ENCODE data around the gene GSAP. TPM values are rescaled to one million over a fixed set of nuclear protein-coding genes. Genes with fewer than 3 reads are reported as not detected.

The GSAP gene
- polyA plus RNA-seq, 1 of the 3 experiments (the other 2 are of a cell fraction): 5.9 TPM

- H3K27me3 ChIP-seq (ENCODE audit: insufficient read depth): no peaks in the 10 kb centered on the region
- no peaks in the 10 kb centered on the region for H3K9me3 ChIP-seq
- no peaks in the 10 kb centered on the region for H3K36me3 ChIP-seq (replicated peaks in 1 of 2; ENCODE audit: control insufficient read depth in 1 of 2, insufficient read depth in 2 of 2, low read length in 1 of 2)
- ChIA-PET POLR2A (interaction anchor here (1.0 kb wide), 1 partner anchor 10 kb away, joined by 3 read pairs; no protein-coding TSS in a partner anchor), CTCF (interaction anchor here (1.1 to 1.3 kb wide), 4 partner anchors 9 to 75 kb away, joined by 3 to 4 read pairs (median 4); no protein-coding TSS in a partner anchor)
- H2AFZ ChIP-seq (ENCODE audit: low read depth): no peak overlapping the region
- no peaks in the 10 kb centered on the region for H3F3A ChIP-seq (replicated peaks; ENCODE audit: insufficient read depth)
- H3K9me2 ChIP-seq: no peaks in the 10 kb centered on the region
- H3K27ac ChIP-seq (ENCODE audit: low read depth in 2 of 2, low read length in 1 of 2): no peak overlapping the region
- 78% methylated on average over 4 of the region's 4 CpGs for WGBS (ENCODE audit: low lambda C conversion rate)
- TF ChIP-seq FOSL2 (IDR thresholded peaks at IDR 0.05; ENCODE audit: borderline replicate concordance, low read depth) (no peak), NFIC (IDR thresholded peaks at IDR 0.05; ENCODE audit: borderline replicate concordance) (no peak), RXRA (IDR thresholded peaks at IDR 0.05; ENCODE audit: borderline replicate concordance, low read depth) (no peak), TEAD4 (IDR thresholded peaks at IDR 0.05; ENCODE audit: borderline replicate concordance, insufficient read depth) (no peak), SIN3A (IDR thresholded peaks at IDR 0.05; ENCODE audit: borderline replicate concordance, low read depth, low read length) (no peak), FOXJ3 (CRISPR knock-in tag; IDR thresholded peaks at IDR 0.05) (no peak), FOXM1 (IDR thresholded peaks at IDR 0.05; ENCODE audit: low read depth) (no peak)
- no peaks in the 10 kb centered on the region for H3K79me2 ChIP-seq (ENCODE audit: insufficient read depth)
- no peak overlapping the region for H3K9ac ChIP-seq
- H3K4me2 ChIP-seq: no peak overlapping the region
- H4K20me1 ChIP-seq (ENCODE audit: insufficient read depth): no peaks in the 10 kb centered on the region
- H3K4me3 ChIP-seq (ENCODE audit: low read depth in 2 of 2, low read length in 1 of 2): no peak overlapping the region
- H3K4me1 ChIP-seq (ENCODE audit: control insufficient read depth in 1 of 2, insufficient read depth in 2 of 2, low read depth in 1 of 2, low read length in 1 of 2): no peaks in the 10 kb centered on the region; a peak in 1 of 4 replicates
- no peak for DNase-seq
Measured at GRCh38 chr7:77406421-77406820, 9.7 kb downstream of the GSAP start.

GRCh38 chr7:77404641-77405040 is 11.5 kb downstream of the GSAP start:
- no peak overlapping the region for H3K4me2 ChIP-seq
- H3K4me3 ChIP-seq (ENCODE audit: low read depth in 2 of 2, low read length in 1 of 2): no peak overlapping the region
- H3K79me2 ChIP-seq (ENCODE audit: insufficient read depth): no peaks in the 10 kb centered on the region
- POLR2A ChIA-PET: no interaction called here
- DNase-seq: no peak
- 87% methylated on average over 2 of the region's 2 CpGs for WGBS (ENCODE audit: low lambda C conversion rate)
- no peak overlapping the region for H3K27ac ChIP-seq (ENCODE audit: low read depth in 2 of 2, low read length in 1 of 2)
- no peaks in the 10 kb centered on the region for H3F3A ChIP-seq (replicated peaks; ENCODE audit: insufficient read depth)
- H4K20me1 ChIP-seq (ENCODE audit: insufficient read depth): no peaks in the 10 kb centered on the region
- H3K9me3 ChIP-seq: no peaks in the 10 kb centered on the region
- H3K4me1 ChIP-seq (ENCODE audit: control insufficient read depth in 1 of 2, insufficient read depth in 2 of 2, low read depth in 1 of 2, low read length in 1 of 2): no peaks in the 10 kb centered on the region; a peak in 2 of 4 replicates
- TF ChIP-seq, protein P1, sequence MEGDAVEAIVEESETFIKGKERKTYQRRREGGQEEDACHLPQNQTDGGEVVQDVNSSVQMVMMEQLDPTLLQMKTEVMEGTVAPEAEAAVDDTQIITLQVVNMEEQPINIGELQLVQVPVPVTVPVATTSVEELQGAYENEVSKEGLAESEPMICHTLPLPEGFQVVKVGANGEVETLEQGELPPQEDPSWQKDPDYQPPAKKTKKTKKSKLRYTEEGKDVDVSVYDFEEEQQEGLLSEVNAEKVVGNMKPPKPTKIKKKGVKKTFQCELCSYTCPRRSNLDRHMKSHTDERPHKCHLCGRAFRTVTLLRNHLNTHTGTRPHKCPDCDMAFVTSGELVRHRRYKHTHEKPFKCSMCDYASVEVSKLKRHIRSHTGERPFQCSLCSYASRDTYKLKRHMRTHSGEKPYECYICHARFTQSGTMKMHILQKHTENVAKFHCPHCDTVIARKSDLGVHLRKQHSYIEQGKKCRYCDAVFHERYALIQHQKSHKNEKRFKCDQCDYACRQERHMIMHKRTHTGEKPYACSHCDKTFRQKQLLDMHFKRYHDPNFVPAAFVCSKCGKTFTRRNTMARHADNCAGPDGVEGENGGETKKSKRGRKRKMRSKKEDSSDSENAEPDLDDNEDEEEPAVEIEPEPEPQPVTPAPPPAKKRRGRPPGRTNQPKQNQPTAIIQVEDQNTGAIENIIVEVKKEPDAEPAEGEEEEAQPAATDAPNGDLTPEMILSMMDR (IDR thresholded peaks at IDR 0.05): no peak
- TF ChIP-seq, protein P2, sequence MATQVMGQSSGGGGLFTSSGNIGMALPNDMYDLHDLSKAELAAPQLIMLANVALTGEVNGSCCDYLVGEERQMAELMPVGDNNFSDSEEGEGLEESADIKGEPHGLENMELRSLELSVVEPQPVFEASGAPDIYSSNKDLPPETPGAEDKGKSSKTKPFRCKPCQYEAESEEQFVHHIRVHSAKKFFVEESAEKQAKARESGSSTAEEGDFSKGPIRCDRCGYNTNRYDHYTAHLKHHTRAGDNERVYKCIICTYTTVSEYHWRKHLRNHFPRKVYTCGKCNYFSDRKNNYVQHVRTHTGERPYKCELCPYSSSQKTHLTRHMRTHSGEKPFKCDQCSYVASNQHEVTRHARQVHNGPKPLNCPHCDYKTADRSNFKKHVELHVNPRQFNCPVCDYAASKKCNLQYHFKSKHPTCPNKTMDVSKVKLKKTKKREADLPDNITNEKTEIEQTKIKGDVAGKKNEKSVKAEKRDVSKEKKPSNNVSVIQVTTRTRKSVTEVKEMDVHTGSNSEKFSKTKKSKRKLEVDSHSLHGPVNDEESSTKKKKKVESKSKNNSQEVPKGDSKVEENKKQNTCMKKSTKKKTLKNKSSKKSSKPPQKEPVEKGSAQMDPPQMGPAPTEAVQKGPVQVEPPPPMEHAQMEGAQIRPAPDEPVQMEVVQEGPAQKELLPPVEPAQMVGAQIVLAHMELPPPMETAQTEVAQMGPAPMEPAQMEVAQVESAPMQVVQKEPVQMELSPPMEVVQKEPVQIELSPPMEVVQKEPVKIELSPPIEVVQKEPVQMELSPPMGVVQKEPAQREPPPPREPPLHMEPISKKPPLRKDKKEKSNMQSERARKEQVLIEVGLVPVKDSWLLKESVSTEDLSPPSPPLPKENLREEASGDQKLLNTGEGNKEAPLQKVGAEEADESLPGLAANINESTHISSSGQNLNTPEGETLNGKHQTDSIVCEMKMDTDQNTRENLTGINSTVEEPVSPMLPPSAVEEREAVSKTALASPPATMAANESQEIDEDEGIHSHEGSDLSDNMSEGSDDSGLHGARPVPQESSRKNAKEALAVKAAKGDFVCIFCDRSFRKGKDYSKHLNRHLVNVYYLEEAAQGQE (IDR thresholded peaks at IDR 0.05; ENCODE audit: low read depth, low read length): no peak
- no peak for TF ChIP-seq NRF1 (IDR thresholded peaks at IDR 0.05; ENCODE audit: low read depth, low read length)
- no peak for TF ChIP-seq TCF12 (IDR thresholded peaks at IDR 0.05)
- TF ChIP-seq YY1 (IDR thresholded peaks at IDR 0.05; ENCODE audit: low read depth): no peak
- TF ChIP-seq MAX (IDR thresholded peaks at IDR 0.05; ENCODE audit: low read depth): no peak
- TF ChIP-seq RFX5 (IDR thresholded peaks at IDR 0.05; ENCODE audit: low read length): no peak
- TF ChIP-seq TAF1 (IDR thresholded peaks at IDR 0.05; ENCODE audit: borderline replicate concordance, low read depth, low read length): no peak
- CTCF ChIA-PET: interaction anchor here (0.9 kb wide), 1 partner anchor 14 kb away, joined by 3 read pairs; no protein-coding TSS in a partner anchor
- H3K27me3 ChIP-seq (ENCODE audit: insufficient read depth): no peaks in the 10 kb centered on the region
- H3K36me3 ChIP-seq (replicated peaks in 1 of 2; ENCODE audit: control insufficient read depth in 1 of 2, insufficient read depth in 2 of 2, low read length in 1 of 2): no peaks in the 10 kb centered on the region
- H2AFZ ChIP-seq (ENCODE audit: low read depth): no peak overlapping the region
- no peak overlapping the region for H3K9ac ChIP-seq
- no peaks in the 10 kb centered on the region for H3K9me2 ChIP-seq
